Uterus (tissue), 2 donors: Measurements from ENCODE around the gene CTSL.

Source experiments
- POLR2A ChIP-seq, 2 donors: fragments of 450-650 bp; IDR thresholded peaks; one replicate each; pipeline ENCODE4 v1.6.1; 2016; ENCODE audit warnings: antibody characterized with exemption in 2 of 2, mild to moderate bottlenecking in 1 of 2, moderate library complexity in 1 of 2
- TF ChIP-seq, protein P1 (sequence below), 4 experiments: fragments of 200-600 bp in 2 of 4; fragments of 450-650 bp in 2 of 4; sonication (generic) in 2 of 4; IDR thresholded peaks; one replicate each; pipeline ENCODE4 v1.5.1; 2016 to 2019; ENCODE audit warnings: antibody characterized with exemption in 4 of 4, mild to moderate bottlenecking in 2 of 4, moderate library complexity in 1 of 4

DNA sequence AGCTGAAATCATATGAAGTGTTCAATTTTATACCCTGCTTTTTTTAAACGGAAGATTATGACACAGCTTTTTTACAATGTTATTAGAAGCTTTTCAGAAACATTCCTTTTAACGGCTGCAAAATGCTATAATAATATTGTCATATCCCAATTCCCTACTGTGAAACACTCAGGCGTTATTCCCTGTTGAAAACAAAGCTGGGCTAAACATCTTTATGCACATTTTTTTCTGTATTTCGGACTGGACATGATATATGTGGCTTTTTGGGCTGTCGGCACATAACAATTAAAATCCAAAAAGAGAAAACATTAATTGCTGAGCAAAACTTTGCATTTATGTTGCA, 12.0 kb upstream of the CTSL start:
- TF ChIP-seq, protein P1, sequence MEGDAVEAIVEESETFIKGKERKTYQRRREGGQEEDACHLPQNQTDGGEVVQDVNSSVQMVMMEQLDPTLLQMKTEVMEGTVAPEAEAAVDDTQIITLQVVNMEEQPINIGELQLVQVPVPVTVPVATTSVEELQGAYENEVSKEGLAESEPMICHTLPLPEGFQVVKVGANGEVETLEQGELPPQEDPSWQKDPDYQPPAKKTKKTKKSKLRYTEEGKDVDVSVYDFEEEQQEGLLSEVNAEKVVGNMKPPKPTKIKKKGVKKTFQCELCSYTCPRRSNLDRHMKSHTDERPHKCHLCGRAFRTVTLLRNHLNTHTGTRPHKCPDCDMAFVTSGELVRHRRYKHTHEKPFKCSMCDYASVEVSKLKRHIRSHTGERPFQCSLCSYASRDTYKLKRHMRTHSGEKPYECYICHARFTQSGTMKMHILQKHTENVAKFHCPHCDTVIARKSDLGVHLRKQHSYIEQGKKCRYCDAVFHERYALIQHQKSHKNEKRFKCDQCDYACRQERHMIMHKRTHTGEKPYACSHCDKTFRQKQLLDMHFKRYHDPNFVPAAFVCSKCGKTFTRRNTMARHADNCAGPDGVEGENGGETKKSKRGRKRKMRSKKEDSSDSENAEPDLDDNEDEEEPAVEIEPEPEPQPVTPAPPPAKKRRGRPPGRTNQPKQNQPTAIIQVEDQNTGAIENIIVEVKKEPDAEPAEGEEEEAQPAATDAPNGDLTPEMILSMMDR (IDR thresholded peaks at IDR 0.05): no peak
- TF ChIP-seq POLR2A (IDR thresholded peaks at IDR 0.05): no peak
